HG03354 (cell line): ENCODE results near the gene C1orf167.
"Not testable (repeated sequence)": the region's sequence is repeated elsewhere in the genome, so short reads cannot be mapped to it uniquely, and the experiment has no call there.

Experiments
- ATAC-seq: cut with Tn5 transposase; IDR thresholded peaks from one replicate; pipeline ENCODE4 v1.9.1; 2021; ENCODE audit warnings: mild to moderate bottlenecking; ENCODE audit not compliant: unreplicated experiment, poor library complexity, severe bottlenecking

Gene C1orf167

DNA sequence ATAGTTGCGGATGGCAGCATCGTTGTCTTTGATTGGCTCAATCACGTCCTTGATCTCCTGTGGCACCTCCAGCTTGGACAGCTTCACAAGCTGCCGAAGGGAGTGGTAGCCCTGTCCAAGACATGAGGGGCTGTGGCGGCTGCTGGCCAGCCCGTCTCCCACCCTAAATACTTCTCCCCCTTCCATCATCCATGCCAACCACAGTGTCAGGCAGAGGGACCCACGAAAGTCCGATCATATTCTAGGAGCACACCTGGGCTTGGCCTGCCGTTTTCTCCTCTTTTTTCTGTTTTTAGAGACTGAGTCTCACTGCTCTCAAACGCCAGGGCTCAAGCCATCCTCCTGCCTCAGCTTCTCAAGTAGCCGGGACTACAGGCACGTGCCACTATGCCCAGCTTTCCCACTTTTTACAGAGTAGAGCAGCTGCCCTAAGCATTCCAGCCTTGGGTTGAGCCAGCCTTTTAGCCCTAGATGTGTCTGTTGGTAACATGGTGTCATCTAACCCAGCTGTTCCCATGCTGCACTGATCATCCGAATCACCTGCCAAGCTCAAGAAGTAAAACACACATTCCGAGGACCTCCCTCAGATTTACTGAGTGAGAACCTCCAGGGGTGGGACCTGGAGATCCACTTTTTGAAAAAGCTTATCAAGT lies 33.4 kb downstream of the C1orf167 start:
- no peak for ATAC-seq

DNA sequence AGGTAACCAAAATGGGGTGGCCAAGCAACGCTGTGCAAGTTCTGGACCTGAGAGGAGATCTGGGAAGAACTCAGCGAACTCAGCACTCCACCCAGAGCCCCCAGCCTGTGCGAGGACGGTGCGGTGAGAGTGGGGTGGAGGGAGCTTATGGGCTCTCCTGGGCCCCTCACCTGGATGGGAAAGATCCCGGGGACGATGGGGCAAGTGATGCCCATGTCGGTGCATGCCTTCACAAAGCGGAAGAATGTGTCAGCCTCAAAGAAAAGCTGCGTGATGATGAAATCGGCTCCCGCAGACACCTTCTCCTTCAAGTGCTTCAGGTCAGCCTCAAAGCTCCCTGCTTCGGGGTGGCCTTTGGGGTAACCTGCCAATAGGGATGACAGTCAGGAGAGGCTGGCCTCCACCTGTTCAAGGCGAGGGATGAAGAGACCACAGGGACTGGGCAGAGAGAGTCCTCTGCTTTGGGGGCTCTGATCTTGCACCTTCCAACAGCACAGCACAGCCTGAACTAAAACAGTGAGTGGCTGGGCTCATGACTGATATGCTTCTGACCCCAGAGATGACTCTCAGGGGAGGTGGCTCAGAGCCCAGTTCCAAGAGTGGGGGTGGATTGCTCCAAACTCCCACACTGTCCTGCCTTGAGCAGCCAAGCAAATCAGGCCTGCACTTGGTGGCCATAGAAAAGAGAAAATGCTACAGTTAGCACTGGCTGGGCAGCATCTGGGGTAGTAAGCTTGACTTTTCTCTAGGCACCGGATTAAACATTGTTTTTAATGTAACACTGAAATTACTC lies 34.2 kb downstream of the C1orf167 start:
- no peak for ATAC-seq

DNA sequence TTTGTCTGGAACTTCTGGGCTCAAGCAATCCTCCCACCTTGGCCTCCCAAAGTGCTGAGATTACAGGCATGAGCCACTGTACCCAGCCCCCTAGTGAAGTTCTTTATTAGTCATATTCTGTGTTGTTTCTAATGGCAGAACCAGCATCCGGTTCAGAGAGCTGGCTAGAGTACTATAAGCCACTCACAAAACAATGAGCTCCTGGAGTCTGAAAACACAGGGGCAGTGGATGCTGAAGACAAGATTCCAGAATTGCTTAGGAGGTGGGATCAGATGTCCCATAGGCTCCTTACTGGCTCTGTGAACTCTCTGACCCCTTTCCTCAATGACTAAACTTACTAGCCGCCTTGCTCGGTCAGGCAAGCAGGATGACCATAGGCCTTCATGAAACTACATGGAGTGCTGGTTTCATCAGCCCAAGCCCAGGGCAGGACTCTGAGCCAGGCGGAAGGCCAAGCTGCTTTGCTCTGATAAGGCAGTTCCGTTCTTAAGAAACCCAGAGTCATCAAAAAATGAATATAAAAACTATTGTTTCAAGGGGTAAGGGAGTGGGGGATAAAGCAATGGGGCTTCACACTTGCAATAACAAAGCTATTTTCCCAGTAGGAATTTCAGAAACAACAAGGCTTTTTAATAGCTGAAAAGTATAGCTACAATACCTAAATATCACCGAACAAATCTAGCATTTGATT lies 35.7 kb downstream of the C1orf167 start:
- no peak for ATAC-seq

- no peak for ATAC-seq
Observed at GRCh38 chr1:11799099-11799498, 37.1 kb downstream of the C1orf167 start.

DNA sequence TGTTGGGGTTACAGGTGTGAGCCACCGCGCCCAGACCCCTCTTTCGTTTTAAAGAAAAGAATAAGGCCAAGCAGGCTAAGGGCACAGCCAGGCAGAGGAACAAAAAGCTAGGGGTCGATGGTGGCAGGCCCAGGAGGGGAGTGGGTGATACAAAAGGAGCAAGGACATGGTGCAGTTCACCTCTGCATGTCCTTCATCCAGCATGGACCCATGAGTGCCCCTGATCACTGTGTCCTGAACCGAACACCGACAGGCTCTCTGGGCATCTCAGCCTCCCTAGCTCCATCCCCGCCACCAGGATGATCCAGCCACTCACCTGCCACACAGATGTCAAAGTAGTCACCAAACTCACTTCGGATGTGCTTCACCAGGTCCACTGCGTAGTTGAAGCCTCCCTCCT lies 37.9 kb downstream of the C1orf167 start:
- ATAC-seq, result no peak

GRCh38 chr1:11800391-11800755 lies 38.4 kb downstream of the C1orf167 start:
- ATAC-seq, result no peak

DNA sequence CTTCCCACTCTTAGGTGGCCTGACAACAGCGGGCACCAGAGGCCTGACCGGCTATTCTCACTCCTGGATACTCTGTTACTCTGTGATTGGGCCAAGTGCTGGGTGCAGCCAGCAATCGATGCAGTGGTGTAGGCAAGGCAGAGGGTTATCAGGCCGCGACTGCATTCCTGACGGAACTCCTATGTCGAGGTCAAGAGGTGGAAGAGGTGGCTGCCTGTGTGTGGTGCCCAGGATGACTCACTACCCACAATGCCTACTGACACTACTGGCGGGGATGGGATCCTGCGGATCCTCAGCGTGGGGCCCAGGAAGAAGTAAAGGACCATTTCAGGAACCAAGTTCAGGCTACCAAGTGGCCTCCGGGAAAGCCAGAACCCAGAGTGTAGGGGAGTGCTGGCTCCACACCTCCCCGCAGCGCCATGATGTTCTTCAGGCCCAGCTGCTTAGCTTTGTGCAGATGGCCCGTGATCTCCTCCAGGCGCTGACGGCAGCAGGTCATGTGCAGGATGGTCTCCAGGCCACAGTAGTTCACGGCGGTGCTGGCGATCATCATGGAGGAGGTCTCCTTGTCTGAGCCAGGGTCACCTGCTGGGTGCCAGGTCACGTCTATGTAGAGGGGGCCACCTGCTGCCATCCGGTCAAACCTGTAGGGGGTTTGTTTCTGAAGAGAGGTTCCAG lies 38.9 kb downstream of the C1orf167 start:
- no peak for ATAC-seq

DNA sequence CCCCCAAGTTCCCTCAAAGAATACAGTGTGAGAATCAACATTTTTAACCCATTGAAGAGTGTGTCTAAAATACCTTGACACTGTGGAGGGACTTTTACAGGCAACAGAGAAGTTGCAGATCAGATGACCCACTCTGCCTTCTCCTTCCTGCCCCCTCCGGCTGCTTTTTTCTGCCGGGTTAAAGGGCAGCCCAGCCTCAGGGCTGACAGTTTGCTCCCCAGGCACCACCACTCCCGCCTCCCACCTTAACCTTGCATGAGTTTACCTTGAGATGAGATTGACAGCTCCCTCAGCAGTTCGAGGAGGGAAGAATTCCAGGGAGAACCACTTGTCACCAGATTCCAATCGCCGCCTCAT lies 40.6 kb downstream of the C1orf167 start:
- ATAC-seq, result no peak

GRCh38 chr1:11802973-11803885 lies 41.2 kb downstream of the C1orf167 start:
- no peak for ATAC-seq

DNA sequence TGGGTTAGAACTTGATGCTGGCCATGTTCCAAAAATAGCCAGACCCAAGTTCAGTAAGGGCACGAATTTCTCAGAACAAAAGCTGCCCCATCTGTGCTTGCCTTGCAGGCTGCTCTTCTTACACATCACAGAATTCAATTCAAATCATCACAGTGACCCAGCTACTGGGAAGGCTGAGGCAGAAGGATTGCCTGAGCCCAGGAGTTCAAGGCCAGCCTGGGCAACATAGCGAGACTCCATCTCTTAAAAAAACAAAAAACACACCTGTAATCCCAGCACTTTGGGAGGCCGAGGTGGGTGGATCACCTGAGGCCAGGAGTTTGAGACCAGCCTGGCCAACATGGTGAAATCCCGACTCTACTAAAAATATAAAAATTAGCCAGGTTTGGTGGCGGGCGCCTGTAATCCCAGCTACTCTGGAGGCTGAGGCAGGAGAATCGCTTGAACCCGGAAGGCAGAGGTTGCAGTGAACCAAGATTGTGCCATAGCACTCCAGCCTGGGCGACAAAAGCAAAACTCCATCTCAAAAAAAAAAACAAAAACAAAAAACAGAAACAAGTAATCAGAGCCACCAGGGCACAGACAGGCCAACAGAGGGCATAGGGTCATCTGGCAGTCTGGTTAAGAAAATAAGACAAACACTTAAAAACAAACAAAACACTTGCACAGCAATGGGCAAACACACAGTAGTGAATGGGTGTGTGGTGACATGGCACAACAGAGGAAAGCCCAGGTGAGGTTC lies 42.1 kb downstream of the C1orf167 start:
- not testable (repeated sequence) for ATAC-seq

DNA sequence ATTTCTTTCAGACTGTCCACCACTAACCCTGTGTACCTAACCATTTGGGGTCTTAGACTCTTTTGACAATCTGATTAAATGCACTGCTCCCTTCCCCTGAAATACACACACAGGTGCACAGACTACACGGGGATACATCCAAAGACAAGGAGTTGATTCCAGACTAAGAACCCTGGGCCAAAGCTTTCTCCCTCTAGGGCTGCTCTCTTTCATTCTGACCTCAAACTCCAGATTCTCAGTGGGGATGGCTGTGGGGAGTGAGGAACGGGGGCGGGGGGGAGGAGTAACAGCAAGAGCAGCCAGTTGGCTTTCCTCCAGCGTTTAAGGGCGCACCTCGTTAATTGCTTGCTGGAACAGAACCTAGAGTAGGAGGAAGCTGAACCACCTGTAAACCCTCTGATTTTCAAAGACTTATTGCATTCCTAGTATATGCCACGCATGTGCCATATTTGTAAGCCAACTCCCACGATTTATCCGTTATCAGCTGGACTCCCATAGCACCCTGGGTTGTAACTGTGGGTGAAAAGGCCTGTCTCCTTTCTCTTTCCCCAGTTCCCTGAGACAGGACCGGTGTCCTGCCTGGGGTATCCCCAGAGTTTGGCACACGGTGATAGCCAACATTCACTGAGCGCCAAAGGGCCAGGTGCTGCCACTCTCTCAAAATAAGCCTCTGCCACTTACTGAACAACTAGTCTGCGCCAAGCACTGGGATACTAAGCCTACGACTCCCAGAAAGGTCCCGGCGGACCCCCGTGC lies 42.9 kb downstream of the C1orf167 start:
- no peak for ATAC-seq

GRCh38 chr1:11805422-11806306 lies 43.7 kb downstream of the C1orf167 start, which contains the start of the genes CLCN6 and MTHFR:
TSS of gene CLCN6 (plus strand) at chr1:11806191. CDS start at chr1:11806263, 72 bp downstream.
TSS of gene MTHFR (minus strand) at chr1:11805964. CDS start at chr1:11803116, 2,848 bp downstream.
- peak; percentile 87 for ATAC-seq

- ATAC-seq, result peak; percentile 50
Observed at GRCh38 chr1:11806307-11806936, 44.4 kb downstream of the C1orf167 start.

DNA sequence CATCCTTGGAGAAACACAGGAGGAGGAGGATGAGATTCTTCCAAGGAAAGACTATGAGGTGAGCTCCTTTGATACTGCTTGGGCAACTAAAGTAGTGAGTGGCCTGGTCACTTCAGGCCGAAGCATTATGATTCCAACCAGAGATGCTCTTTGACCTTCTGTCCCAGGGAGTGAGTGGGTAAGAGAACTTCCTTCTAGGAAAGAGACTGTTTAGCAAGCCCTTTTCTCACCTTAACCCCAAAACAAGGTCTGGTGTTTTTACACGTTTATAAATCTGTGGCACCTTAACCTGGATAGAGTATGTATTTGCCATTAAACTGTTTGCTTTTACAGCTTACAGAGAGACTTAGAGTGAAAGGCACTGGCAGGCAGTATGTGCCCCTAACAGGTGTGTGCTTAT lies 45.1 kb downstream of the C1orf167 start:
- ATAC-seq, result no peak

DNA sequence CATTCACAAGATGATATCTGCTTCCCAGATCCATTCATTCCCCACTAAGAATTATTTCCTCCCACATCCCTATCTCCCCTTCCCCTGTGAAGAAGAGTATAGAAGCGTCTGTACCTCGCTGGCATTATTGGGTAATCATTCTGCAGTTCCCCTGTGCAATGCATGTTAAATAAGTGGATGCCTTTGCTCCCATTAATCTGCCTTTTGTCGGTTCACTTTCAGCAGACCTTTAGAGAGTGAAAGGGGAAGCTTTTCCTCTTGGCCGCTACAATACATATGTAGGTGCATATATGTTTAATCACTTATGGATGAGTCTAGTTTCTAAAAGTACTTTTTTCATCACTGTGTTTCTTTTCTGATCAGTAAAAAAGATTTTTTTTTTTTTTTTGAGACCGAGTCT lies 51.0 kb downstream of the C1orf167 start:
- no peak for ATAC-seq

DNA sequence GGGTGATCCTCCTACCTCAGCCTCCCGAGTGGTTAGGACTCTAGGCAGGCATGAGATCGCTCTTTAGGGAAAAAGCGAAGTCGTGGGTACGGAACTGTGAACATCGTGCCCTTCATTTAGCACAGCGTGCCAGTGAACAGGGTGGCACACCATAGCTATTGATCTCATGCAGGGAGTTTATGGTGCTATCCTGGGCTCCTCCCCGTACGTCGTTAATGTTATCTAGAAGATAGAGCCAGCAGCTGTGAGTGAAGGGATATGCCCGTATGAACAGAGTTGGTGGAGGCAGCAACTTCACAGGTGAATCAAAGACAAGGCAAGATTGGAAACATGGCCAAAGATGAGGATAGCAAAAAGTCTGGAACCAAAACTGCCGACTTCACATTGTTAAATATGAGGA lies 55.2 kb downstream of the C1orf167 start:
- ATAC-seq, result no peak

GRCh38 chr1:11822091-11822490 lies 60.1 kb downstream of the C1orf167 start:
- no peak for ATAC-seq
